ENCODE data around the gene CIPC. TPM values are rescaled to one million over a fixed set of nuclear protein-coding genes. Genes with fewer than 3 reads are reported as not detected.

Gene CIPC
- total RNA-seq, 1 experiment from 2014 or later: 20.6 TPM

DNA sequence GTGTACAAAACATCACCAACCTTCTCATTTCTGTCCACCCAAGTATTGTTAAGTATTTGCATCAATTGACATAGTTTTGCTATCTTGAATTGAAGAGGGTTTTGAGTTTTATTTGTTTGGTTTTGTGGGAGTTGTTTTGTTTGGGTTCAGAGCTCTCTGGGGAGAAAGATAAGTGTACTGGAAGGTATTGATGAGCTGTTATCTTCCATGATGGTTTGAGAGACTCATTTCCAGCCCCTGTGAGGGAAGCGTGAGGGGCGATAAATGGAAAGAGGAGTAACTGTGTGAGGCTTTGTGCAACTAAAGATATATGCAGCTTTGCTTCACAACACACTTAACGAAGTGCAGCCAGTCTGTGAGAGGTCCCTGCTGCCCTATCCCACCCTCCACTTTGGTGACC, 15.7 kb upstream of the CIPC start:
- ATAC-seq: no peak
- Histone ChIP-seq H3K27ac (ENCODE audit: low read depth, low read length) (no peak overlapping the region), H3K79me2 (ENCODE audit: insufficient read depth, low read length) (no peaks in the 10 kb centered on the region), H3K9ac (ENCODE audit: low read length) (no peak overlapping the region), H3K27me3 (ENCODE audit: insufficient read depth, low read length) (no peaks in the 10 kb centered on the region), H3K9me2 (ENCODE audit: insufficient read depth) (no peaks in the 10 kb centered on the region), H3K36me3 (ENCODE audit: control insufficient read depth in 1 of 2, insufficient read depth in 2 of 2, low read length in 2 of 2) (no peaks in the 10 kb centered on the region), H3K4me1 (ENCODE audit: control insufficient read depth in 1 of 2, insufficient read depth in 2 of 2, low read length in 2 of 2) (peaks cover 5 to 11% of the 10 kb centered on the region in 2 experiments; a peak in 3 of 4 replicates), H3K4me2 (ENCODE audit: low read length) (no peak overlapping the region), H3K9me3 (ENCODE audit: control insufficient read depth in 1 of 2, insufficient read depth in 1 of 2, low read depth in 1 of 2, low read length in 2 of 2) (peaks cover 0 to 4% of the 10 kb centered on the region in 2 experiments; a peak in 1 of 4 replicates), H3K4me3 (replicated peaks in 1 of 2; ENCODE audit: low read depth in 1 of 2, low read length in 2 of 2) (no peak overlapping the region), H2AFZ (ENCODE audit: low read depth, low read length, poor library complexity, severe bottlenecking) (no peak overlapping the region), H4K20me1 (ENCODE audit: insufficient read depth) (no peaks in the 10 kb centered on the region)
- CTCF ChIA-PET: no interaction called here
- RAD21 ChIA-PET (ENCODE audit: low non-redundant PET in 1 of 2, low total read pairs in 2 of 2, uncharacterized antibody in 2 of 2, unreplicated experiment in 2 of 2): interaction anchor here in 1 of 2 experiments (0.6 kb wide), 1 partner anchor 216 kb away, joined by 3 read pairs; no protein-coding TSS in a partner anchor
- BruUV-seq (replicated peaks): no TSS peak
- DNase-seq (ENCODE audit: low read depth, low spot score): no peak
- POLR2A ChIA-PET: interaction anchor here (1.0 kb wide), 1 partner anchor 10 kb away, joined by 3 read pairs; no protein-coding TSS in a partner anchor
- intact Hi-C loops (cut with micrococcal nuclease): no loop called here
- no peak for TF ChIP-seq TCF7L2 (IDR thresholded peaks at IDR 0.05; ENCODE audit: borderline replicate concordance, extremely low read depth, insufficient read depth, insufficient read length)
- no peak for TF ChIP-seq EZH2phosphoT487 (IDR thresholded peaks at IDR 0.05; ENCODE audit: borderline replicate concordance)
- no peak for TF ChIP-seq SRF (IDR thresholded peaks at IDR 0.05; ENCODE audit: low read depth)
- TF ChIP-seq, protein P1, sequence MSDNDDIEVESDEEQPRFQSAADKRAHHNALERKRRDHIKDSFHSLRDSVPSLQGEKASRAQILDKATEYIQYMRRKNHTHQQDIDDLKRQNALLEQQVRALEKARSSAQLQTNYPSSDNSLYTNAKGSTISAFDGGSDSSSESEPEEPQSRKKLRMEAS (IDR thresholded peaks at IDR 0.05): no peak
- no peak for TF ChIP-seq EGR1 (IDR thresholded peaks at IDR 0.05; ENCODE audit: low read depth)
- TF ChIP-seq REST (IDR thresholded peaks at IDR 0.05; ENCODE audit: low read depth): no peak
- no peak for TF ChIP-seq ATF3 (IDR thresholded peaks at IDR 0.05)
- TF ChIP-seq, protein P2, sequence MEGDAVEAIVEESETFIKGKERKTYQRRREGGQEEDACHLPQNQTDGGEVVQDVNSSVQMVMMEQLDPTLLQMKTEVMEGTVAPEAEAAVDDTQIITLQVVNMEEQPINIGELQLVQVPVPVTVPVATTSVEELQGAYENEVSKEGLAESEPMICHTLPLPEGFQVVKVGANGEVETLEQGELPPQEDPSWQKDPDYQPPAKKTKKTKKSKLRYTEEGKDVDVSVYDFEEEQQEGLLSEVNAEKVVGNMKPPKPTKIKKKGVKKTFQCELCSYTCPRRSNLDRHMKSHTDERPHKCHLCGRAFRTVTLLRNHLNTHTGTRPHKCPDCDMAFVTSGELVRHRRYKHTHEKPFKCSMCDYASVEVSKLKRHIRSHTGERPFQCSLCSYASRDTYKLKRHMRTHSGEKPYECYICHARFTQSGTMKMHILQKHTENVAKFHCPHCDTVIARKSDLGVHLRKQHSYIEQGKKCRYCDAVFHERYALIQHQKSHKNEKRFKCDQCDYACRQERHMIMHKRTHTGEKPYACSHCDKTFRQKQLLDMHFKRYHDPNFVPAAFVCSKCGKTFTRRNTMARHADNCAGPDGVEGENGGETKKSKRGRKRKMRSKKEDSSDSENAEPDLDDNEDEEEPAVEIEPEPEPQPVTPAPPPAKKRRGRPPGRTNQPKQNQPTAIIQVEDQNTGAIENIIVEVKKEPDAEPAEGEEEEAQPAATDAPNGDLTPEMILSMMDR (IDR thresholded peaks at IDR 0.05 in 2 of 3, conservative IDR thresholded peaks at IDR 0.05 in 1 of 3; ENCODE audit: borderline replicate concordance in 1 of 3, insufficient read depth in 1 of 3, low read depth in 2 of 3, low read length in 2 of 3): no peak
- TF ChIP-seq ELF1 (IDR thresholded peaks at IDR 0.05; ENCODE audit: borderline replicate concordance, low read depth): no peak
- no peak for TF ChIP-seq CBX3 (IDR thresholded peaks at IDR 0.05; ENCODE audit: low read depth)
- no peak for TF ChIP-seq JUND (IDR thresholded peaks at IDR 0.05)
- TF ChIP-seq FOSL1 (IDR thresholded peaks at IDR 0.05; ENCODE audit: low read depth): no peak
- TF ChIP-seq CEBPB (IDR thresholded peaks at IDR 0.05; ENCODE audit: low read depth): no peak
- TF ChIP-seq SIN3A (IDR thresholded peaks at IDR 0.05; ENCODE audit: low read depth): no peak
- TF ChIP-seq SP1 (IDR thresholded peaks at IDR 0.05; ENCODE audit: low read depth): no peak
- no peak for TF ChIP-seq ZNF274 (IDR thresholded peaks at IDR 0.05; ENCODE audit: low read depth, low read length)
- TF ChIP-seq POLR2A (IDR thresholded peaks at IDR 0.05; ENCODE audit: borderline replicate concordance, extremely low read depth, insufficient read depth, insufficient read length): no peak
- no peak for TF ChIP-seq ZFX (IDR thresholded peaks at IDR 0.05)
